ENCODE results near the gene CHAF1B. TPM values are rescaled to one million over a fixed set of nuclear protein-coding genes. Genes with fewer than 3 reads are reported as not detected.

The CHAF1B gene
- total RNA-seq, 2 donors from 2014 or later, result 0.33 to 1.2 TPM

DNA sequence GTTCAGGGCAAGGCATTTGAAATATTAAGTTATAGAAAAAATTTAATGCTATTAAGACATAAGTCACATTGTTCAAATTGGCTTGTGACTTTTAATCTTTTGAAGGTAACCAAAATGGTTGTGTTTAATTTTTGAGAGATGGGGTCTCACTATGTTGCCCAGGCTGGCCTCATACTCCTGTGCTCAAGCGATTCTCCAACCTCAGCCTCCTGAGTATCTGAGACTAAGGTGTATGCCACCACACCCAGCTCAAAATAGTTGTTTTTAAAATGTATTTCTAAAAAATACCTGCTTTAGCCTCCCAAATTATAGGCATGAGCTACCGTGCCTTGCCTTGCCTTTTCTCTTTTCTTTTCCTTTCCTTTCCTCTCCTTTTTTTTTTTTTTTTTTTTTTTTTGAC lies 26.0 kb upstream of the CHAF1B start:
- Histone ChIP-seq H3K27ac (no peak overlapping the region), H3K4me3 (no peak overlapping the region), H3K4me1 (no peaks in the 10 kb centered on the region), H3K36me3 (peaks cover 84% of the 10 kb centered on the region), H3K27me3 (no peaks in the 10 kb centered on the region), H3K9me3 (no peaks in the 10 kb centered on the region)
- TF ChIP-seq, protein P1, sequence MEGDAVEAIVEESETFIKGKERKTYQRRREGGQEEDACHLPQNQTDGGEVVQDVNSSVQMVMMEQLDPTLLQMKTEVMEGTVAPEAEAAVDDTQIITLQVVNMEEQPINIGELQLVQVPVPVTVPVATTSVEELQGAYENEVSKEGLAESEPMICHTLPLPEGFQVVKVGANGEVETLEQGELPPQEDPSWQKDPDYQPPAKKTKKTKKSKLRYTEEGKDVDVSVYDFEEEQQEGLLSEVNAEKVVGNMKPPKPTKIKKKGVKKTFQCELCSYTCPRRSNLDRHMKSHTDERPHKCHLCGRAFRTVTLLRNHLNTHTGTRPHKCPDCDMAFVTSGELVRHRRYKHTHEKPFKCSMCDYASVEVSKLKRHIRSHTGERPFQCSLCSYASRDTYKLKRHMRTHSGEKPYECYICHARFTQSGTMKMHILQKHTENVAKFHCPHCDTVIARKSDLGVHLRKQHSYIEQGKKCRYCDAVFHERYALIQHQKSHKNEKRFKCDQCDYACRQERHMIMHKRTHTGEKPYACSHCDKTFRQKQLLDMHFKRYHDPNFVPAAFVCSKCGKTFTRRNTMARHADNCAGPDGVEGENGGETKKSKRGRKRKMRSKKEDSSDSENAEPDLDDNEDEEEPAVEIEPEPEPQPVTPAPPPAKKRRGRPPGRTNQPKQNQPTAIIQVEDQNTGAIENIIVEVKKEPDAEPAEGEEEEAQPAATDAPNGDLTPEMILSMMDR (IDR thresholded peaks at IDR 0.05), result no peak
- DNase-seq (ENCODE audit: low spot score), result no peak

DNA sequence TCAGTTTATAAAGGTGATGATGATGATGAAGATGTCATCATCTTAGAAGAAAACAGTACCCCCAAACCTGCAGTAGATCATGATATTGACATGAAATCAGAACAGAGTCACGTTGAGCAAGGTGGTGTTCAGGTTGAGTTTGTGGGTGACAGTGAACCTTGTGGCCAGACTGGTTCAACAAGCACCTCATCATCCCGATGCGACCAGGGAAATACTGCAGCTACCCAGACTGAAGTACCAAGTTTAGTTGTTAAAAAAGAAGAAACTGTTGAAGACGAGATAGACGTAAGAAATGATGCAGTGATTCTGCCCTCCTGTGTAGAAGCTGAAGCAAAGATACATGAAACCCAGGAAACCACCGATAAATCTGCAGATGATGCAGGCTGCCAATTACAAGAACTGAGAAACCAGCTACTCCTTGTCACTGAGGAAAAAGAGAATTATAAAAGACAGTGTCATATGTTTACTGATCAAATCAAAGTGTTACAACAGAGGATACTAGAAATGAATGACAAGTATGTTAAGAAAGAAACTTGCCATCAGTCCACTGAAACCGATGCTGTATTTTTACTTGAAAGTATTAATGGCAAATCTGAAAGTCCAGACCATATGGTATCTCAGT lies 16.0 kb upstream of the CHAF1B start:
- TF ChIP-seq, protein P1 (IDR thresholded peaks at IDR 0.05), result no peak
- H3K4me3 ChIP-seq, result no peak overlapping the region
- no peaks in the 10 kb centered on the region for H3K4me1 ChIP-seq
- no peaks in the 10 kb centered on the region for H3K27me3 ChIP-seq
- no peaks in the 10 kb centered on the region for H3K9me3 ChIP-seq
- H3K27ac ChIP-seq, result no peak overlapping the region
- DNase-seq (ENCODE audit: low spot score), result no peak
- peaks cover 94% of the 10 kb centered on the region for H3K36me3 ChIP-seq

DNA sequence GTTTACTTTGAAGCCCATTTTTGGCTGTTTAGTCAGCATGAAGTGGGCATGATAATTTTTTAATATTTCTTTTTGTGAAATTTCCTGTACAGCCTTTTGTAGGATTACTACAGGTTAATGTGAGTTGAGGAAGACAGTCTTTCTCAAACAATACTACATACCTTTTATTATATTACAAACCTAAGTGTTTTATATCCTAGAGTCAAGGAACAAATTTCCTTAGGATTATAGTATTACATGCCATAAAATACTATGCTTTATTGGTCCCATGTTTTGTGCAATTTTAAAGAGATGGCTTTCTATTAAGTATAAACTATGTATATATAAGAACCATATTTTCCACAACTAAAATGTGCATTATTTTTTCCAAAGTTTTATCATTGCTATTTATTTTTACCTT lies 9.2 kb upstream of the CHAF1B start:
- Histone ChIP-seq H3K27me3 (no peaks in the 10 kb centered on the region), H3K4me3 (no peak overlapping the region), H3K9me3 (no peaks in the 10 kb centered on the region), H3K4me1 (no peaks in the 10 kb centered on the region), H3K36me3 (peaks cover 62% of the 10 kb centered on the region), H3K27ac (no peak overlapping the region)
- TF ChIP-seq, protein P1 (IDR thresholded peaks at IDR 0.05), result no peak
- no peak for DNase-seq (ENCODE audit: low spot score)

DNA sequence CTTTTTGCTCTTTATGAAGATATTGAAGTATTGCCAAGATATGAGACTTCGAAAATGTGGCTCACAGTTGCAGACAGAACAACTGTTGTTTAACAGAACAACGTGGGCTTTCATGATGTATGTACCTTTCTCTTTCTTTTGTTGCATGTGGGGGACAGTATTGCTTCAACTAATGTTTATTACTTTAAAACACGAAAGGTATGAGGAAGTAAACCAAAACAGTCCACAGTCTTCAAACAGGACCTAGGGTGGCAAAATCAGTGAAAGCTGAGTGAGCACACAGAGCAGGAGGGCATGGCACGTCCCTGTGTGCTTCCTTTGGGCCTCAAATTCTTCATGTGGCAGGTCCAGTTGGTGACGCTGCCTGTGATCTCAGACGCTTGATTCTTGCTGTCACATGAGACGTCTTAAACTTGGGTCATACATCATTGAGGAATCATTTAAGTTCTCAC lies 7.8 kb upstream of the CHAF1B start:
- no peaks in the 10 kb centered on the region for H3K9me3 ChIP-seq
- H3K4me3 ChIP-seq, result no peak overlapping the region
- no peaks in the 10 kb centered on the region for H3K27me3 ChIP-seq
- peaks cover 50% of the 10 kb centered on the region for H3K36me3 ChIP-seq
- TF ChIP-seq, protein P1 (IDR thresholded peaks at IDR 0.05), result no peak
- H3K27ac ChIP-seq, result no peak overlapping the region
- H3K4me1 ChIP-seq, result no peaks in the 10 kb centered on the region
- no peak for DNase-seq (ENCODE audit: low spot score)

DNA sequence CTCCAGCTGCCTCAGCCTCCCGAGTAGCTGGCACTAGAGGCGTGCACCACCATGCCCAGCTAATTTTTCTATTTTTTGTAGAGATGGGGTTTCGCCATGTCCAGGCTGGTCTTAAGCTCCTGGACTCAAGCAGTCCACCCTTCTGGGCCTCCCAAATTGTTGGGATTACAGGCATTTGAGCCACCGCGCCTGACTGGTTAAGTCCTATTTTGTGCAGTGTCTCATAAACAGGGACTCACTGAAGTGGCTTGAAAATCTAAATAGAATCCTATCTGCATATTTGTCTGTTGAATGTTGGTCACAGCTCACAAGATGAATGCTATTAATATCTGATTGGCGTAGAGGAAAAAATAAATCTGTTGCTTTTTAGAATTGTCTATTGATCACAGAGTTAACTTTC lies 5.9 kb upstream of the CHAF1B start:
- Histone ChIP-seq H3K27me3 (no peaks in the 10 kb centered on the region), H3K4me3 (no peak overlapping the region), H3K36me3 (peaks cover 31% of the 10 kb centered on the region), H3K9me3 (no peaks in the 10 kb centered on the region), H3K4me1 (no peaks in the 10 kb centered on the region), H3K27ac (no peak overlapping the region)
- TF ChIP-seq, protein P1 (IDR thresholded peaks at IDR 0.05), result no peak
- DNase-seq (ENCODE audit: low spot score), result no peak
